HG02840 (cell line): ENCODE measurements around the gene STYX.

ENCODE experiments used
- ATAC-seq: cut with Tn5 transposase; IDR thresholded peaks from one replicate; pipeline ENCODE4 v1.9.1; 2021; ENCODE audit warnings: mild to moderate bottlenecking, moderate library complexity, moderate number of reproducible peaks; ENCODE audit not compliant: unreplicated experiment, low FRiP score

The STYX gene

DNA sequence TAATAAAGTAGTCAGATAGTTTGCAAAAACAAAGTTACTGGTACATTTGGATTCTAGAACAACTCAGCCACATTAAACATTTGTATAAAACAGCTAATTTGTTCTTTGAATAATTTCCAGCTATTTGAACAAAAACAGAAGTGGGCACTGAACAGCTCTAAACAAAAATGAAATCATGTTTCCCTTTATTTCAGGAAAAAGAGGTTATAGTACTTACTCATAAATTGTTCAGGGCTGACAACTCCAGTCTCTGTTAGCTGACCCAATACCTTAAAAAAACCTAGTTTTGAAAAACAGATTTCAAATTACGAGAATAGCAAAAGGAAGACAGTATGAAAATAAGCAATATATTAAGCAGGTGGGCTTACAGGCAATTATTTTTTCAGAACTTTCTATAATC, 53.2 kb downstream of the STYX start:
- ATAC-seq = no peak

DNA sequence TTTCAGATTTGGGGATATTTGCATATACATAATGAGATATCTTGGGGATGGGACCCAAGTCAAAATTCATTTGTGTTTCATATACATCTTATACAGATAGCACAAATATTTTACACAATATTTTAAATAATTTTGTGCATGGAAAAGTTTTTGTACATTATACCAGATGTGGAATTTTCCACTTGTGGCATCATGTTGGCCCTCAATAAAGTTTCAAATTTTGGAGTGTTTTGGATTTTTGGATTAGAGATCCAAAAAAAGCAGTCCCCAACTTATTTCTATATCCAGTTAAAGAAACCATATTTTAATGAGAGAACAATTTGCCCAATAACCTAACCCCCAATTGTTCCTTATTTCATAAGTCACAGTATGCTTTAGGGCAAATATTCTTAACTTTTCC, 56.9 kb downstream of the STYX start:
- no peak for ATAC-seq

- ATAC-seq = no peak
Observed at GRCh38 chr14:52789118-52789517, 59.2 kb downstream of the STYX start.

DNA sequence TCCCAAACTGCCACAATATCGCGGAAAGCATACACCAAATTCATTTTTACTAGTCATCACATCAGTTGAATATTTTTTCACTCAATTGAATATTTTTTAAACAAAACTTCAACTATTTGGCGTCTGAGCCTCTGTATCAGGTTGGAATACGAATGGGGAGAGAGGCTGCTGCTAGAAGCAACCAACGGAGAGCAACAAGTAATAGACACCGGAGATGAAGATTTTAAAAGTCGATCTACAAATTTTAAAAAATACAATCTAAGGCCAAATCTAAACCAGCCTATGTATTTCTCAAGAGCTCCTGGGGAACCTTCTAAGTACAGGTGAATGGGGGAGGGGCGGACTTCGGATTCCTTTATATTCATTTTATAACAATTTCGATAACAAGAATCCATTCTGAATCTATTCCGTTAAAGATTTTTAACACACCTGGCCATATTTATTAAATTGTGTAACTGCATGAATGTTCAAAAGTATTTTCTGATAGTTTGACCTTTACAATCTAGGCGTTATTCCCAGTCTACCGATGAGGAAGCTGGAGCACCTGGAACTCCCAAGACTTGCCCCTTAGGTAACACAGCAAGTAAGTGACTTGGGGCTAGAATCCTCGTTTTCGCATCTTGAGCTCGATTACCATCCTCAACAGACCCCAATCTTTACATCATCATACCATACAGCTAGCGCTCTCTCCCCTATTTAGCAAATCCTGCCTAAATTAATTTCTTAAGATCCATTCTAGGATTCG, 60.2 kb downstream of the STYX start:
- ATAC-seq = no peak

DNA sequence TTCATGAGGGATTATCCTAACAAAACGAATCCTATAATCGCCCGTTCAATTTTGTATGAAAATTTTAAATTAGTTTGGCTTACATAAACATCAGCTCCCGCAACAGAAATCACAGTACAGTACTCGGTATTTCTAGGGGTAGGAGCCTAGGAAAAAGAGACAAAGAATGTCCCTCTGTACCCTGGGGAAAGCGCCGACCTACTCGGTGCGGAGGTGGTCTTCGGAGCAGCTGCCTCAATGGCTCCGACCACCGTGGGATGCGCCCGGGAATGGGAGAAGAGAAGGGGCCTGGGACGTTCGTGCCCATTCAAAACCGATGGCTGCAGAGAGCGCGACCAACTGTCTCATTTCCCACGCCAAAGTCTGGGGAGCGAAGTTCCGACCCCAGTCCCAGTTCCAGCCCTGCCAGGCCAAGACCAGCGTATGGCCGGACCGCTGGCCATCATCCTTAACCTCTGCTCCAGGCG, 60.8 kb downstream of the STYX start:
- ATAC-seq = peak; percentile 4

GRCh38 chr14:52791223-52792096, 61.5 kb downstream of the STYX start, which contains the start of gene GNPNAT1:
Gene GNPNAT1 (minus strand): TSS chr14:52791607. CDS start chr14:52784650, 6,957 bp downstream.
- peak; percentile 92 for ATAC-seq

DNA sequence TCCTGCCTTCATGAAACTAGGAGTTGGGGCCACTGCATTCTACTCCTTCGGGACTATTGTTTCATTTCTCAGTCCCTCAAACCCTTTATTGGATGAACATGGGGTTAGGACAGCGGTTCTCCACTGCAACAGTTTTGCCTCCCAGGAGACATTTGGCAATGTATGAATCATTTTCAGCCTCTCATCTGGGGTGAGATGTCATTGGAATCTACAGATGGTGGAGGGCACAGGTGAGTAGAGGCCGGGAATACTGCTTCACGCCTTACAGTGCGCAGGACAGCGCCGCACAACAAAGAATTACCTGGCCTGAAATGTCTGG, 62.1 kb downstream of the STYX start:
- ATAC-seq = no peak

DNA sequence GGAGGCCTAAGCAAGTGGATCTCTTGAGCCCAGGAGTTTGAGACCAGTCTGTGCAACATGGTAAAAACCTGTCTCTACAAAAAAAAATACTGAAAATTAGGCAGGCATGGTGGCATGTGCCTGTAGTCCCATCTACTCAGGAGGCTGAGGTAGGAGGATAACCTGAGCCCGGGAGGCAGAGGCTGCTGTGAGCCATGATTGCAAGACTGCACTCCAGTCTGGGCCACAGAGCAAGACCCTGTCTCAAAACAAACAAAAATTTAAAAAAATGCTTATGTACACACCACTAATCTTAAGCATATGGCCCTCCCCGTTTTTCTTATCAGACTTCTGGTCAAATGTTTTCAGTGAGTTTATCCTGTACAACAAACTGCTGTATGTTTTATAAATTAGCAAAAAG, 63.1 kb downstream of the STYX start:
- ATAC-seq = no peak

- ATAC-seq = no peak
Observed at GRCh38 chr14:52797653-52798052, 67.7 kb downstream of the STYX start.

DNA sequence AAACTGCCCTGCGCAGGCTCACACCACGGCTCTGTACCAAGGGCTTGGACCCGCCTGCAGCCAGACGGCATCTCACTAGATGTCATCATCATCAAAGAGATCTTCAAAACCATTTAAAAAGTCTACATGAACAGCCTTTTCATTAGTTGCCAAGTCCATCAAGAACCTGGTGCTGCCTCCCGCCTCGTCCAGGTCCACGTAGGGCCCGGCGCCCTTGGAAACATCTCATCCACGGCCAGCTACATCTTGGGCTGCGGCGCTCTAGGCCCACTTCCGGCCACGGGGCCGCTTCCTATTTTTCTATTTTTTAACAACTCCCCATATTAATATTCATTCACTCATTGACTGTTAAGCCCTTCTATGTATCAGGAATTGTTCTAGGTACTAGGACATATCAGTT, 68.9 kb downstream of the STYX start:
- no peak for ATAC-seq

- ATAC-seq = no peak
Observed at GRCh38 chr14:52801014-52801712, 71.2 kb downstream of the STYX start.

GRCh38 chr14:52802597-52802996, 72.6 kb downstream of the STYX start:
- ATAC-seq = no peak

- ATAC-seq = no peak
Observed at GRCh38 chr14:52806115-52806514, 76.1 kb downstream of the STYX start.

DNA sequence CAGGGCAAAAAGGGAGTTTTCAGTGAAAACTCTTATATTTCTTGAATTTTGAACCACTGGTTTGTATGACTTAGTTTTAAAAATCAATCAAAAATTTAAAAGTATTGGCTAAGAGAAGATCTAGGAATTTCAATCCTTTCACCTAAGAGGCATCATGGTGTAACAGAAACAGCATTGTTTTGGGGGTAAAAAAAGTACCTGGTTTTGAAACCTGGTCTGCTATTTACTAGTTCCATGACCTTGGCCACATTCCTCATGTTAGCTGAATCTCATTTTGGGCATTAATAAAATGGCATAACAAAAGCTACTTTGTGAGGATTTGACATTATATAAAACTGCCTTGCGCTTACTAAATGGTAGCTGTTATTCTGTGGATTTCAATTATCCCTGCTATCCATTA, 78.1 kb downstream of the STYX start:
- no peak for ATAC-seq

GRCh38 chr14:52821805-52822250, 91.9 kb downstream of the STYX start:
- ATAC-seq = no peak

- no peak for ATAC-seq
Observed at GRCh38 chr14:52824462-52824861, 94.5 kb downstream of the STYX start.
